Progenitor cell of endocrine pancreas (in vitro differentiated cells): Measurements from ENCODE around the gene PITPNC1. TPM values are rescaled to one million over a fixed set of nuclear protein-coding genes. Genes with fewer than 3 reads are reported as not detected.
A peak's percentile ranks its signal among the peaks of the same experiment; 100 is the strongest.

ENCODE experiments used
- DNase-seq: peaks from one replicate; pipeline ENCODE4 v3.0.0; 2021; ENCODE audit warnings: low spot score; ENCODE audit not compliant: unreplicated experiment
- H3K27ac Mint-ChIP-seq: 2 replicates; pipeline ENCODE4 v1.8.0; 2021; ENCODE audit warnings: mild to moderate bottlenecking, moderate library complexity, mixed read lengths
- H3K27me3 Mint-ChIP-seq: 2 replicates; pipeline ENCODE4 v1.8.0; 2021; ENCODE audit warnings: mixed read lengths
- H3K36me3 Mint-ChIP-seq: 2 replicates; pipeline ENCODE4 v1.8.0; 2022; ENCODE audit warnings: mixed read lengths; ENCODE audit not compliant: insufficient read depth
- H3K4me1 Mint-ChIP-seq: 2 replicates; pipeline ENCODE4 v1.8.0; 2021; ENCODE audit warnings: low read depth, mixed read lengths
- H3K4me3 Mint-ChIP-seq: 2 replicates; pipeline ENCODE4 v1.8.0; 2021; ENCODE audit warnings: low read depth, mild to moderate bottlenecking, moderate library complexity, mixed read lengths
- H3K9me3 Mint-ChIP-seq: 2 replicates; pipeline ENCODE4 v1.8.0; 2021; ENCODE audit warnings: low read depth, mixed read lengths
- total RNA-seq: library from RNA; stranded (reverse); gene quantifications from 2 replicates; pipeline ENCODE4 v1.2.1, GENCODE V29; 2021
- TF ChIP-seq, protein P1 (sequence below): fragments of 200-600 bp; sonication (generic); IDR thresholded peaks from one replicate; pipeline ENCODE4 v1.5.0; 2021; ENCODE audit warnings: antibody characterized with exemption, mild to moderate bottlenecking; ENCODE audit not compliant: unreplicated experiment

The PITPNC1 gene
- total RNA-seq, 1 donor from 2014 or later, result 53.2 TPM

DNA sequence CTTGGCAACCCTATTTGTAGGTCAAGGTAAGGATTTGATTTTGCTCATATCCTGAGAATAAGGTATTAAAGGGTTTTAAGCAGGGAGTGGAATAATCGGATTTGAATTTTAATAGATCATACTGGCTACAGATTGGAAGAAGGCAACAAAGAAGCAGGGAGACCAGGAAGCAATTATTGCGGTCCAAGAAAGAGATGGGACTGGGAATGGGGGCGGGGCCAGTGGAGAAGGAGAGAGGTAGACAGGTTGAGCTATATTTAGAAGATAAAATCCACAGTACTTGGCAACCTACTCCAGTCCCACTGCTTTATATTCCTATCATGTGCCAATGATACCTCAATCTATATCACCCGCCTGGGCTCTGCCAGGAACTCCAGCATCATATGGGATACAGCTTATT is 334.8 kb downstream of the PITPNC1 start:
- Mint-ChIP-seq H3K9me3 (peaks cover 6% of the 10 kb centered on the region), H3K36me3 (no peaks in the 10 kb centered on the region), H3K27me3 (no peaks in the 10 kb centered on the region), H3K4me1 (peaks cover 4% of the 10 kb centered on the region), H3K27ac (no peak overlapping the region), H3K4me3 (no peak overlapping the region)
- TF ChIP-seq, protein P1, sequence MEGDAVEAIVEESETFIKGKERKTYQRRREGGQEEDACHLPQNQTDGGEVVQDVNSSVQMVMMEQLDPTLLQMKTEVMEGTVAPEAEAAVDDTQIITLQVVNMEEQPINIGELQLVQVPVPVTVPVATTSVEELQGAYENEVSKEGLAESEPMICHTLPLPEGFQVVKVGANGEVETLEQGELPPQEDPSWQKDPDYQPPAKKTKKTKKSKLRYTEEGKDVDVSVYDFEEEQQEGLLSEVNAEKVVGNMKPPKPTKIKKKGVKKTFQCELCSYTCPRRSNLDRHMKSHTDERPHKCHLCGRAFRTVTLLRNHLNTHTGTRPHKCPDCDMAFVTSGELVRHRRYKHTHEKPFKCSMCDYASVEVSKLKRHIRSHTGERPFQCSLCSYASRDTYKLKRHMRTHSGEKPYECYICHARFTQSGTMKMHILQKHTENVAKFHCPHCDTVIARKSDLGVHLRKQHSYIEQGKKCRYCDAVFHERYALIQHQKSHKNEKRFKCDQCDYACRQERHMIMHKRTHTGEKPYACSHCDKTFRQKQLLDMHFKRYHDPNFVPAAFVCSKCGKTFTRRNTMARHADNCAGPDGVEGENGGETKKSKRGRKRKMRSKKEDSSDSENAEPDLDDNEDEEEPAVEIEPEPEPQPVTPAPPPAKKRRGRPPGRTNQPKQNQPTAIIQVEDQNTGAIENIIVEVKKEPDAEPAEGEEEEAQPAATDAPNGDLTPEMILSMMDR, result no peak
- no peak for DNase-seq

DNA sequence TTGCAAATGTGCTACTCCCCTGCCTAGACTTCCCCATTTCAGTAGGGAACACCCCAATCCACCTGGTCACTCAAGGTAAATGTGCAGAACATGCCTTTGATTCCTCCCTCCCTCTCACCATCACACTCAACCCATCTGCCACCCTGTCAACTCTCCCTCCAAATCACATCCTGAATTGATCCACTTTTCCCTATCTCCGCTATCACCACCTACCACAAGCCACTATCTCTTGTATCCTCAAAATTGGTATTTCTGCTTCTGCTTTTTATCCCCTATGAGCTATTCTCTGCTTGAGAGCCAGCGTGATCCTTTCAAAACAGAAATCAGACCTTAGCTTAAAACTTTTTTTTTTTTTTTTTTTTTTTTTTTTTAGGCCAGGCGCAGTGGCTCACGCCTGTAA is 335.3 kb downstream of the PITPNC1 start:
- TF ChIP-seq, protein P1, result no peak
- DNase-seq, result no peak
- H3K4me1 Mint-ChIP-seq, result peaks cover 6% of the 10 kb centered on the region
- H3K27ac Mint-ChIP-seq, result no peak overlapping the region
- H3K9me3 Mint-ChIP-seq, result peaks cover 6% of the 10 kb centered on the region
- H3K36me3 Mint-ChIP-seq, result no peaks in the 10 kb centered on the region
- no peaks in the 10 kb centered on the region for H3K27me3 Mint-ChIP-seq
- H3K4me3 Mint-ChIP-seq, result no peak overlapping the region

DNA sequence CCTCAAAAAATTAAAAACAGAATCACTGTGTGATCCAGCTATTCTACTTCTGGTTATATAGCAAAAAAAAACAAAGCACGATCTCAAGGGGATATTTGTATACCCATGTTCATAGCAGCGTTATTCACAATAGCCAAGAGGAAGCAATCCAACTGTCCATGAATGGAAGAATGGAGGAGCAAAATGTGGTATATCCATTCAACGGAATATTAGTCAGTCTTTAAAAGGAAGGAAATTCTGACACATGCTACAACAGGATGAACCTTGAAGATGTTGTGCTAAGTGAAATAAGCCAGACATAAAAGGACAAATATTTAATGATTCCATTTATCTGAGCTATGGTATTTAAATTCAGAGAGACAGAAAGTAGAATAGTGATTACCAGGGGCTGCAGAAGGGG is 336.1 kb downstream of the PITPNC1 start:
- TF ChIP-seq, protein P1, result no peak
- no peak for DNase-seq
- Mint-ChIP-seq H3K27me3 (no peaks in the 10 kb centered on the region), H3K4me1 (peaks cover 7% of the 10 kb centered on the region), H3K36me3 (no peaks in the 10 kb centered on the region), H3K9me3 (peaks cover 6% of the 10 kb centered on the region), H3K4me3 (no peak overlapping the region), H3K27ac (no peak overlapping the region)

DNA sequence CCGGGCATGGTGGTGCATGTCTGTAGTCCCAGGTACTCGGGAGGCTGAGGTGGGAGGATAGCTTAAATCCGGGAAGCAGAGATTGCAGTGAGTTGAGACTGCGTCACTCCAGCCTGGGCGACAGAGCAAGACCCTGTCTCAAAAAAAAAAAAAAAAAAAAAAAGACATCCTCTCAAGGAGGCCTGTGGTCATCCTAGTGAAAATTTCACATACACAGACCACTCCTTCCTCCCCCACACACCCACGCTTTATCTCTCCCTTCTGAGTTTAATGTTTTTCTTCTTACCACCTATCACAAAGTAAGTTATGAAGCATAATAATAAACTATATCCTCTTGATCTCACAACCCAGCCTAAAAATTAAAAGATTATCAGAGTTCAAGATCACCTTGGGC is 339.3 kb downstream of the PITPNC1 start:
- no peak overlapping the region for H3K4me3 Mint-ChIP-seq
- peaks cover 9% of the 10 kb centered on the region for H3K4me1 Mint-ChIP-seq
- H3K9me3 Mint-ChIP-seq, result peaks cover 6% of the 10 kb centered on the region
- TF ChIP-seq, protein P1, result no peak
- H3K36me3 Mint-ChIP-seq, result no peaks in the 10 kb centered on the region
- H3K27ac Mint-ChIP-seq, result peak overlapping the region; percentile 99
- no peak for DNase-seq
- H3K27me3 Mint-ChIP-seq, result no peaks in the 10 kb centered on the region

DNA sequence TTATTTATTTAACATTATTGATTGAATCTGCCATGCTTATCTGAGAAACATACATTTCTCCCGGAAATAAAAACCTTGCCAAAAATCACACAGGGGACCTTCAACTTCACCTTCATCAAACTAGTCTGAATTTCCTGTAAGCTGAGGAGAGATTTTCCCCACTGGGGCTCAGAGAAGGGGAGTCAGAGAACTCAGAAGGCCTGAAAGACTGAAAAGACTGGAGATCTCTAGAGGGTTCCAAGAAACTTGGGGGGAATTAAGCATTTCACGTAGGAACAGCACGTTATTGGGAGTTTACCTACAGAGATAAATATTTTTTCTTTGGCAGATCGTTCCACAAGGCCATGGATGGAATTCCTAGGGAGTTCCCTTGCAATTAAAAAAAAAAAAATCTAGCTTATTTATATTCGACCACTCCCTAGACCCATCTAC is 340.1 kb downstream of the PITPNC1 start:
- TF ChIP-seq, protein P1, result no peak
- Mint-ChIP-seq H3K4me3 (peak overlapping the region; percentile 98), H3K27me3 (no peaks in the 10 kb centered on the region), H3K9me3 (peaks cover 6% of the 10 kb centered on the region), H3K4me1 (peaks cover 9% of the 10 kb centered on the region), H3K36me3 (peaks cover 6% of the 10 kb centered on the region), H3K27ac (peak overlapping the region; percentile 99)
- DNase-seq, result no peak
